GM12873 (cell line): ENCODE results near the gene WNT10A.

Experiments used
- CTCF ChIP-seq: IDR thresholded peaks from 2 replicates; pipeline ENCODE4 v1.5.1; 2012; ENCODE audit warnings: low read depth, mild to moderate bottlenecking, moderate library complexity, low read length, control low read depth; ENCODE audit not compliant: insufficient read depth; ENCODE audit errors: missing control alignments

Gene WNT10A

GRCh38 chr2:218873359-218874194, 7.1 kb upstream of the WNT10A start:
- TF ChIP-seq CTCF, result no peak

GRCh38 chr2:218875692-218876246, 4.9 kb upstream of the WNT10A start:
- no peak for TF ChIP-seq CTCF

GRCh38 chr2:218876562-218877219, 4.0 kb upstream of the WNT10A start:
- TF ChIP-seq CTCF, result peak; percentile 91

- TF ChIP-seq CTCF, result no peak
These were observed 3.3 kb upstream of the WNT10A start for GRCh38 chr2:218877331-218877730.

- TF ChIP-seq CTCF, result no peak
These were observed 2.8 kb upstream of the WNT10A start for GRCh38 chr2:218877891-218878290.

GRCh38 chr2:218878486-218878885, 2.2 kb upstream of the WNT10A start:
- no peak for TF ChIP-seq CTCF
